Epithelial cell of esophagus (primary cell): ENCODE results near the gene SV2C.
"Not testable (repeated sequence)": the region's sequence is repeated elsewhere in the genome, so short reads cannot be mapped to it uniquely, and the experiment has no call there.

Source experiments
- DNase-seq: peaks from one replicate; pipeline ENCODE4 v3.0.0; 2010; ENCODE audit warnings: low read depth
- H3K4me3 ChIP-seq: 2 replicates; pipeline ENCODE4 v1.5.1; 2011; ENCODE audit warnings: mild to moderate bottlenecking, low read length, control low read depth
- CTCF ChIP-seq: IDR thresholded peaks from 2 replicates; pipeline ENCODE4 v1.5.1; 2011; ENCODE audit warnings: low read depth, mild to moderate bottlenecking, low read length, control low read depth, inconsistent platforms; ENCODE audit not compliant: insufficient read depth; ENCODE audit errors: missing control alignments

SV2C gene

GRCh38 chr5:76084496-76085242 lies 1.5 kb downstream of the SV2C start:
- no peak for TF ChIP-seq CTCF
- no peak for DNase-seq
- H3K4me3 ChIP-seq: no peak overlapping the region

GRCh38 chr5:76085243-76085579 lies 2.0 kb downstream of the SV2C start:
- no peak for TF ChIP-seq CTCF
- DNase-seq: no peak
- H3K4me3 ChIP-seq: no peak overlapping the region

GRCh38 chr5:76086095-76086494 lies 2.9 kb downstream of the SV2C start:
- DNase-seq: no peak
- H3K4me3 ChIP-seq: no peak overlapping the region
- no peak for TF ChIP-seq CTCF

GRCh38 chr5:76089156-76089555 lies 6.0 kb downstream of the SV2C start:
- not testable (repeated sequence) for DNase-seq

GRCh38 chr5:76091351-76091750 lies 8.2 kb downstream of the SV2C start:
- DNase-seq: no peak
- no peak overlapping the region for H3K4me3 ChIP-seq
- TF ChIP-seq CTCF: no peak

More at GRCh38 chr5:76089156-76089555, 6.0 kb downstream of the SV2C start:
- H3K4me3 ChIP-seq: not testable (repeated sequence)

- H3K4me3 ChIP-seq: no peak overlapping the region
- TF ChIP-seq CTCF: no peak
- no peak for DNase-seq
Measured at GRCh38 chr5:76099286-76099702, 16.1 kb downstream of the SV2C start.

- H3K4me3 ChIP-seq: no peak overlapping the region
- no peak for DNase-seq
- no peak for TF ChIP-seq CTCF
Measured at GRCh38 chr5:76099756-76100155, 16.6 kb downstream of the SV2C start.
